Measurements from ENCODE around the gene MYO7A.

GRCh38 chr11:77082838-77083565 is 45.0 kb upstream of the MYO7A start:
- no peak for TF ChIP-seq POLR2A (IDR thresholded peaks at IDR 0.05; ENCODE audit: low read length)
- TF ChIP-seq GATA1 (IDR thresholded peaks at IDR 0.05; ENCODE audit: low read depth, low read length) = no peak

Measured in erythroblast (primary cell).